Ectodermal cell (in vitro differentiated cells): ENCODE results near the gene DNM3.

Experiments used
- H3K27ac ChIP-seq: 2 replicates; pipeline ENCODE4 v1.7.0; 2013; ENCODE audit warnings: mild to moderate bottlenecking, low read depth, low read length; ENCODE audit not compliant: insufficient read depth, poor library complexity, severe bottlenecking
- H3K27me3 ChIP-seq: 2 replicates; pipeline ENCODE4 v1.7.0; 2013; ENCODE audit warnings: mild to moderate bottlenecking, low read length; ENCODE audit not compliant: insufficient read depth, control insufficient read depth, poor library complexity, severe bottlenecking
- H3K36me3 ChIP-seq: one replicate; pipeline ENCODE4 v1.7.0; 2013; ENCODE audit warnings: low read length; ENCODE audit not compliant: control insufficient read depth, insufficient read depth
- H3K4me1 ChIP-seq: one replicate; pipeline ENCODE4 v1.7.0; 2013; ENCODE audit warnings: low read length; ENCODE audit not compliant: control insufficient read depth, insufficient read depth
- H3K4me3 ChIP-seq: 2 replicates; pipeline ENCODE4 v1.7.0; 2013; ENCODE audit warnings: low read depth, low read length, control low read depth; ENCODE audit not compliant: insufficient read depth
- H3K9me3 ChIP-seq: 2 replicates; pipeline ENCODE4 v1.7.0; 2013; ENCODE audit warnings: mild to moderate bottlenecking, low read length, moderate library complexity; ENCODE audit not compliant: control insufficient read depth
- WGBS, 2 experiments: methylation state at CpG; one replicate each; pipeline ENCODE4 v1.1.7; 2013; ENCODE audit warnings: missing lambda C conversion rate in 2 of 2; 5-methylcytosine and 5-hydroxymethylcytosine counted together

DNM3 gene

DNA sequence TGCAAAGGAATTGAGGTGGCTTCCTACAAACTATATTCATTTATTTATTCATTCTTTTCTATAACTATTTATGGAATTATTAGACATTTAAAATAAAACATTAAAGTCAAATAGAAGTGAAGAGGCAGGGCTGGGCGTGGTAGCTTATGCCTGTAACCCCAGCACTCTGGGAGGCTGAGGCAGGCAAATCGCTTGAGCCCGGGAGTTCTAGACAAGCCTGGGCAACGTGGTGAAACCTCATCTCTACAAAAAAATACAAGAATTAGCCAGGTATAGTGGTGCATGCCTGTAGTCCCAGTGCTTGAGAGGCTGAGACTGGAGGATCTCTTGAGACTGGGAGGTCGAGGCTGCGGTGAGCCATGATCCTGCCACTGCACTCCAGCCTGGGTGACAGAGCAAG is 23.8 kb downstream of the DNM3 start:
- H3K36me3 ChIP-seq = no peaks in the 10 kb centered on the region
- no peaks in the 10 kb centered on the region for H3K9me3 ChIP-seq
- no peaks in the 10 kb centered on the region for H3K27me3 ChIP-seq
- H3K4me1 ChIP-seq = no peaks in the 10 kb centered on the region
- H3K4me3 ChIP-seq = no peak overlapping the region
- WGBS, 2 experiments = 89 to 91% methylated on average over 6 of the region's 6 CpGs
- no peak overlapping the region for H3K27ac ChIP-seq

DNA sequence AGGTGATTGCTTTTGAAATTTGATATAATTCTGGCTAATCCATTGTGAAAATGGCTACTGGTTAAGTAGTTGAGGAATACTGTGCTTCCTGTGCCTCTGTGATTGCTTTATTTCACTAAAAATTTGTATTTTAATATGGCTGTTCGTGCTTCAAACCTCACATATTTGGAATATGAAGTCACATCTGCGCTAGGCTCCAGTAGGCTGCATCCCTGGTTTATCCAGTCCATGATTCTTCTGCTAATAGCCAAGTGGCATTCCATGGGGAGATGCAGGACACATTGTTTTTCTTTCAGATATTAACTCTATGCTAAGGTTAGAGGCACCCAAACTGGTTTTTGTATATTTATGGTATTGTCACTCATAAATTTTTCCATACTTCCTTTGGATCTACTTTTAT is 25.9 kb downstream of the DNM3 start:
- 91 to 98% methylated on average over 2 of the region's 2 CpGs for WGBS, 2 experiments
- Histone ChIP-seq H3K4me3 (no peak overlapping the region), H3K36me3 (no peaks in the 10 kb centered on the region), H3K27ac (no peak overlapping the region), H3K27me3 (no peaks in the 10 kb centered on the region), H3K4me1 (no peaks in the 10 kb centered on the region), H3K9me3 (no peaks in the 10 kb centered on the region)

DNA sequence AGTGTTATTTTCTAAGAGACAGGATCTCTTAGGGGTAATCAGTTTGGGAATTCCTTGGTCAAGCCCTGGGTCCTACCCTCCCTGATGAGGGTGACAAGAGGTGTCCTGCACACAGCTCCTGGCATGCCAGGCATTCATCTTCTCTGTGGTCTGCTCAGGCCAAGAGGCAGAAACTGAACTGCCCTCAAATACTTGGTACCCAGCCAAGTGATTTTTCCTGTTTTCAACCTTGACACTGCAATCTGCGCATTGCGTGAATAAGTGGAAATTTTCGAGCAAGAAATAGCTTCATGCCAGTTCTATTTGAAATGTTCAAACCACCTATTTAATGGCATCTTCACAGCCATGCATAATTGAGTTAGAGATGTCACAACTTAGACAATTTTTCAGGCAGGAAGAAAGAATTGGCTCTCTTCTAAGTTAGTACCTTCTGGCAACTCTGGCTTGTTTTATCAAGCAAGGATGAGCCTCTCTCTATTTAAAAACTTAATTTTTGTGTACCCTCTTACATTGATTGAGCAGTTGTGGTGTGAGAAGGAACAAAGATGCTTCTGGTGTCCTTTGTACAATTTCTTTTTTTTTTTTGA is 27.0 kb downstream of the DNM3 start:
- no peak overlapping the region for H3K27ac ChIP-seq
- no peaks in the 10 kb centered on the region for H3K27me3 ChIP-seq
- H3K4me1 ChIP-seq = no peaks in the 10 kb centered on the region
- 98% methylated on average over 3 of the region's 3 CpGs for WGBS, 2 experiments
- H3K4me3 ChIP-seq = no peak overlapping the region
- H3K36me3 ChIP-seq = no peaks in the 10 kb centered on the region
- H3K9me3 ChIP-seq = no peaks in the 10 kb centered on the region

DNA sequence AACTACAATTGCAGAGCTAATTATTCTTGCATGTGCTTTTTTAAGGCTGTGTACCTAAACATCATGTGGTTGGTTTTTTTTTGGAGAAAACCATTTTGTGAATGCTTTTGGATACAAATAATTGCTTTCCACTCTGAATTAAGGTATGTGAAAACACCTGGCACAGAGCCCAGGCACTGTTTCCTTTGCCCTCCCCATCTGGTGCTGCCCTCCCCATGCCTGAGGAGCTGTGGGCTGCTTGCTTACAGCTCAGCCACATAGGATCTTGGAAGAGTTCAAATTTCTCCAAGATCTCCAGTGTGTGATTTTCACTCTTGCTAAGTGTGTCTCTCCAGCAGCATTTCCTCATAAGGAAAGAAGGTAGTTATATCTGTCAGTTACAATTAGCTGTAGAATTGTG is 27.8 kb downstream of the DNM3 start:
- Histone ChIP-seq H3K4me3 (no peak overlapping the region), H3K36me3 (no peaks in the 10 kb centered on the region), H3K27me3 (no peaks in the 10 kb centered on the region), H3K4me1 (no peaks in the 10 kb centered on the region), H3K27ac (no peak overlapping the region), H3K9me3 (no peaks in the 10 kb centered on the region)

DNA sequence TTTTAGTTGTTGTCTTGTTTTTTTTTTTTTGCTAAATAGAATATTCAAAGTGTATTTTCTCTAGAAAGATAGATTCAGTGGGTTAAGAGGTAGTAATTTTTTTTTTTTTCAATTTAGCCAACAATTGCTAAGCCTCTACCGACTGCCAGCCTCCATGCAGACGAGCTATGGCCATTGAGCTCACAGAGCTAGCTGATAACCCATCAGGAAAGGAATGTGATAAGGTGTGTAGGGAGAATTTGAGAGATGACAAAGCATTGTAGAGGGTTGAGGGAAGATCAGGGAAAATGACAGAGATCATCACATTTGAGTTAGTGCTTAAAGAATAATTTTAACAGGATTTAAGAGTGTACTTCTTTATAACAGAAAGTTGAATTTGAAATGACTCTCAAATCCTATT is 30.6 kb downstream of the DNM3 start:
- no peaks in the 10 kb centered on the region for H3K4me1 ChIP-seq
- no peaks in the 10 kb centered on the region for H3K27me3 ChIP-seq
- 73 to 77% methylated on average over 2 of the region's 2 CpGs for WGBS, 2 experiments
- no peaks in the 10 kb centered on the region for H3K9me3 ChIP-seq
- no peak overlapping the region for H3K27ac ChIP-seq
- H3K36me3 ChIP-seq = no peaks in the 10 kb centered on the region
- no peak overlapping the region for H3K4me3 ChIP-seq

DNA sequence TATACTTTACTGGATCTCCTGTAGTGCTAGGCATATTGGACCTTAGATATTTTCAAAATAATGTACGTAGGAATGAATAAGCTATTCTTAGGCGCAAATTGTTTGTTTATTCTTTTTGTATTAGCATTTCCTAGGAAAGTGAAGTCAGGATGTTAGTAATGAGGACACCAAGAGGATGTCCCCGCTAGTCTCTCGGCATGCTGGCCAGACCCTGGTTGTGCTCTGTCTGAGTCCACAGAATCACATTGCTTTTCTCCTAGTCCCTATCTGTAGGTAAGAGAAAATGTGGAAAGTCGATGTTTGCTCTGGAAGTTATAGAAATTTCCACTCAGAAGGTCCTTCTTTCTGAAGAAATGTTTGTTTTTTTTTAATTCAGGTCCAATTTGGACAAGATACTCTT is 31.1 kb downstream of the DNM3 start:
- no peaks in the 10 kb centered on the region for H3K27me3 ChIP-seq
- no peaks in the 10 kb centered on the region for H3K36me3 ChIP-seq
- no peak overlapping the region for H3K4me3 ChIP-seq
- H3K9me3 ChIP-seq = no peaks in the 10 kb centered on the region
- 88 to 94% methylated on average over 5 of the region's 5 CpGs for WGBS, 2 experiments
- no peak overlapping the region for H3K27ac ChIP-seq
- no peaks in the 10 kb centered on the region for H3K4me1 ChIP-seq

DNA sequence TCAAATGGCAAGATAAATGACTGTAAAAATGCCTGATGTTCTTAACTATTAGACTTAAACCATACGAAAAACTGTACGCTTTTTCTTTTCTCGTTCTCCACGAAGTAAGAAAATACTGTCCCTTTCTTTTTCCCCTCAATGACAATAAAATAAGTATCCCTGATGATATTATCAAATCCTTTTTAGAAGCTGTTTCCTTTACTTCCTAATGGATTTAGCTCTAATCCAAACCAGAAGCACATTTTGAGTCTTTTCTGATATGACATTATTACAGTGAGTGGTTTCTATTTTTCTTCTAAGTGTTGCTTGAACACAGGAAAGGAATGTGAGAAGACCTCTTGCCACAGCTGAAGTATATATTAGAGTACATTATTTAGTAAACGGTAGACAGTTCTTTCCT is 32.4 kb downstream of the DNM3 start:
- H3K4me1 ChIP-seq = no peaks in the 10 kb centered on the region
- H3K36me3 ChIP-seq = no peaks in the 10 kb centered on the region
- H3K4me3 ChIP-seq = no peak overlapping the region
- 95 to 97% methylated on average over 4 to 5 of the region's 5 CpGs for WGBS, 2 experiments
- H3K27ac ChIP-seq = no peak overlapping the region
- no peaks in the 10 kb centered on the region for H3K27me3 ChIP-seq
- no peaks in the 10 kb centered on the region for H3K9me3 ChIP-seq

DNA sequence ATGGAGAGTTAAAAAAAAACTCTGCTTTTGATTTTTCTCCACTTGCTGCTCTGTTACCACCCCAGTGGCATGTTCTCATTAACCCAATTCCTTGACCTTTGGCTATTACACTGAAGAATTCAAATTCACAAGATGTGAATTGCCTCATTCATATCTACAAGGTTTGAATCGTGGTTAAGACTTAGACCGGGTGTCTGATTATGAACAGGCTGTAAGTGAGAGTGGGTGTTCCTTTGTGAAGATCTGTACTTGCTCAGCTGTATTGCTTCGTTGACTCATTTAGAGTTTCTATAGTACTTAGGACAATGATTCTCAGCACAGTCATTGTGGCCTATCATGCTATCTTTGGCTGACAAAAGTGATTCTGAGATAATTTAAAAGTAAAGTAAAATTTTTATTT is 36.4 kb downstream of the DNM3 start:
- Histone ChIP-seq H3K27ac (no peak overlapping the region), H3K36me3 (no peaks in the 10 kb centered on the region), H3K4me1 (no peaks in the 10 kb centered on the region), H3K9me3 (no peaks in the 10 kb centered on the region), H3K4me3 (no peak overlapping the region), H3K27me3 (no peaks in the 10 kb centered on the region)
- WGBS, 2 experiments = 91 to 93% methylated on average over 3 of the region's 3 CpGs

DNA sequence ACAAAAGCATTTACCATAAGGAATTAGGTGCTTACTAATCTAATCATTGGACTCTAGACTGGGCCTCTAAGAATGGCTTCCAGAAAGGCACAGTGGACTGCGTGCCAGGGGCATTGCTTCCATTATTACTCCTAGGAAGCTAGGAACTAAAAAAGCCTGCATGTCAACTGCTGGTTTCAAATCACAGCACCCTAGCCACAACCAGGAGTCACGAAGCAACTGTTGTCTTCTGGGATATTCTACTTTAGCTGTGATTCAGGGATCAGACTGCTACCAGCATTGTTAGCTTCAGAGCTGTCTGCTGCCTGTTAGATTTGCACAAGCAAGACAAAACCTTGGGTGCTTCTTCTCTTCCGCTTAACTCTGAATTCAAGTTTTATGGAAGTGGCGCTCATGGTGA is 38.3 kb downstream of the DNM3 start:
- H3K4me1 ChIP-seq = no peaks in the 10 kb centered on the region
- H3K4me3 ChIP-seq = no peak overlapping the region
- no peaks in the 10 kb centered on the region for H3K9me3 ChIP-seq
- H3K27ac ChIP-seq = no peak overlapping the region
- WGBS, 2 experiments = 92 to 93% methylated on average over 4 of the region's 4 CpGs
- H3K36me3 ChIP-seq = no peaks in the 10 kb centered on the region
- no peaks in the 10 kb centered on the region for H3K27me3 ChIP-seq

DNA sequence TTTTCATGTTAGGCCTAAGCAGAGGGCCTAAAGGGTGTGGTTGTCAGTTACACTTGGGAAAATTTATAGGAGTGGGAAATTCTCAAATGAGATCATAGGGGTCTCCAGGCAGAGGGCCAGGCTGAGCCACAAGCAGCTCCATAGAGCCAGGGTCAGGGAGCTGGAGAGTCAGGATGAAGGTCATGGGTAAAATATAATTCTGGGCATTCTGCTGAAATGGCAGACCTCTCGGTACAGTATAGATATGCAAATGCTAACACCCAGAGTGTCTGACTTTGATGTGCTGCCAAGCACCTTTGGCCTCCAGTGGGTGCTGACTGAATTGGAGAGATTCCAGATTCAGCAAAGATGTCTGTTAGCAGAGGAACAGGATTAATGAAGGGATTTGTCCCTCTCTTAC is 40.1 kb downstream of the DNM3 start:
- no peaks in the 10 kb centered on the region for H3K4me1 ChIP-seq
- no peak overlapping the region for H3K4me3 ChIP-seq
- 57 to 63% methylated on average over 1 of the region's 1 CpG for WGBS, 2 experiments

DNA sequence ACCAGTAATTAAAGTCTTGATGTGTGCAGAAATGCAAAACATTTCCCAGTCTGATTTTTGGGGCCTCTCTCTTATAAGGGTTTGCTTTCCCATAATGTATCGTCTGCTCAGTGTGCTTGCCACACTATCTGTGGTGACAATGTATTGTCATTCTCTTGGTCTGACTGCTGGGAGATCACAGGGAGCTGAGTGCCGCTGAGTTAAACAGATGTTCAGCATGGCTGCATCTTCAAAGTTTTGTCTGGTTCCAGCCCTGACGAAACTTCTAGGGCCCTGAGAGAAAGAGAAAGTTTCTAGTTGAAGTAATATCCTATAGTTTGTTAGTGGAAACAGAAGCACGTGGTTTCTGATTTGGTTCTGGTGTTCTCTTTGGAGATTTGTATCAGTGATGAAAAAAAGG is 42.6 kb downstream of the DNM3 start:
- WGBS, 2 experiments = 88 to 89% methylated on average over 4 of the region's 4 CpGs
- Histone ChIP-seq H3K36me3 (no peaks in the 10 kb centered on the region), H3K4me1 (no peaks in the 10 kb centered on the region), H3K27ac (no peak overlapping the region), H3K4me3 (no peak overlapping the region), H3K9me3 (no peaks in the 10 kb centered on the region), H3K27me3 (no peaks in the 10 kb centered on the region)

More for the DNA sequence above, 40.1 kb downstream of the DNM3 start:
- no peaks in the 10 kb centered on the region for H3K36me3 ChIP-seq
- H3K27me3 ChIP-seq = no peaks in the 10 kb centered on the region
- no peak overlapping the region for H3K27ac ChIP-seq
- no peaks in the 10 kb centered on the region for H3K9me3 ChIP-seq
